HG02981 (cell line): ENCODE measurements around the gene PDCD1.

Source experiments
- ATAC-seq: cut with Tn5 transposase; IDR thresholded peaks from one replicate; pipeline ENCODE4 v1.9.1; 2021; ENCODE audit warnings: mild to moderate bottlenecking, moderate library complexity; ENCODE audit not compliant: unreplicated experiment

Gene PDCD1

DNA sequence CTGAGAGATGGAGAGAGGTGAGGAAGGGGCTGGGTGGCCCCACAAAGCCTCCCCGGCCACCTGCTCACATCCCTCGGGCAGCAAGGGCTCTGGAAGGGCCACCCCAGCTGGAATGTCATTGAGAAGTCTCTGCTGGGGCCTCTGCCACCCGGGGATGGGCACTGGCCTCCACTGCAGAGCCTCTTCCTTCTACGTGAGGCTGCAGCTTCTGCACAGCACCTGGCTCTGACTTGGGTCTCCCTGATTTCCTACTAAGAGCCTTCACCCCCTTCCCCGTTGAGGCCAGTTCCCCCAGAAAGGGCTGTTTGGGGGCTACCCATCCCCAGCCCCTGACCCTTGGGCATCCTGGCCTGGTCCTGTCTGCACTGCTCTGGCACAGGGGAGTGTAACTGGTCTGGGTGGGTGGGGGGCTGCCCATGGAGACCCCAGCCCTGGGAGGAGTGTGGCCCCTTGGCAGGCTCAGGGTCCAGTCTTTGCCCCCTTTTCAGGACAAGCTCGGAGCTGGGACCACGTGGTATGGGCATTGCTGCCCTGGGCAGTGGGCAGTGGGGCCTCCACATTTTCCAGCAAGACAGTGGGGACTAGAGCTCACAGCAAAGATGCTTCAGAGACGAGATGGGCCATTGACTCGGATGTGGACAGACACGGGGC lies 5.6 kb downstream of the PDCD1 start:
- ATAC-seq = no peak

GRCh38 chr2:241852116-241852980 lies 6.3 kb downstream of the PDCD1 start:
- no peak for ATAC-seq

DNA sequence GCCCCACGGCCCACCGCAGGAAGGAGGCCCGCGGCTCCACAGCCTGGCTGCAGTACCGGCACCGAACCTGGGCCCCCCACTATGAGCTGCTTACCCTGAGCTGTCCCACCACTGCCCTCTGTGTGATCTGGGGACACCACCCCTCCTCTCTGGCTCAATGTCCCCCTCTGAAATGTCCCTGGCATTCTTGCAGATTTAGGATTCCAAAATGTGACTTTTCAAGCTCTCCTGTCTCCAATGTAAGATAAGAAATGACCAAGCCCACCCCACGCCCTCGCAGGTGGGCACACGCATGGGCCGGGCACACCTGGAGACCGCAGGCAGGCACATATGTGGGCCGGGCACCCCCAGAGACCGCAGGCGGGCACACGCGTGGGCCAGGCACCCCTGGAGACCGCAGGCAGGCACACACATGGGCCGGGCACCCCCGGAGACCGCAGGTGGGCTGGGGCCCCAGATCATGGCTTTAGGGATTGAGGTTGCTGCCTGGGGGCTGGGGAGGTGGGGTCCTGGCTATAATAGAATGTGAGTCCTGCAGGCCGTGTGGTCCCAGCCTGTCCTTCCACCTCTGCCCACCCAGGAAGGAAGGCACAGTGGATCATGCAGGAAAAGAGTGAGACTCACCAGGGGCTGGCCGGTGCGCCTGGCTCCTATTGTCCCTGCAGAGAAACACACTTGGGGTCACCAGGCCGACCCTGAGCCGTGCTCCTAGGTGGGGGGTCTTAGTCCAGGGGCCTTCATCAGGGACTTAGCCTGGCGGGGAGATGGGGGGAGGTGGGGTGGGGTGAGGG lies 7.2 kb downstream of the PDCD1 start:
- ATAC-seq = no peak

- ATAC-seq = no peak
Measured at GRCh38 chr2:241850544-241851324, 8.0 kb downstream of the PDCD1 start.

DNA sequence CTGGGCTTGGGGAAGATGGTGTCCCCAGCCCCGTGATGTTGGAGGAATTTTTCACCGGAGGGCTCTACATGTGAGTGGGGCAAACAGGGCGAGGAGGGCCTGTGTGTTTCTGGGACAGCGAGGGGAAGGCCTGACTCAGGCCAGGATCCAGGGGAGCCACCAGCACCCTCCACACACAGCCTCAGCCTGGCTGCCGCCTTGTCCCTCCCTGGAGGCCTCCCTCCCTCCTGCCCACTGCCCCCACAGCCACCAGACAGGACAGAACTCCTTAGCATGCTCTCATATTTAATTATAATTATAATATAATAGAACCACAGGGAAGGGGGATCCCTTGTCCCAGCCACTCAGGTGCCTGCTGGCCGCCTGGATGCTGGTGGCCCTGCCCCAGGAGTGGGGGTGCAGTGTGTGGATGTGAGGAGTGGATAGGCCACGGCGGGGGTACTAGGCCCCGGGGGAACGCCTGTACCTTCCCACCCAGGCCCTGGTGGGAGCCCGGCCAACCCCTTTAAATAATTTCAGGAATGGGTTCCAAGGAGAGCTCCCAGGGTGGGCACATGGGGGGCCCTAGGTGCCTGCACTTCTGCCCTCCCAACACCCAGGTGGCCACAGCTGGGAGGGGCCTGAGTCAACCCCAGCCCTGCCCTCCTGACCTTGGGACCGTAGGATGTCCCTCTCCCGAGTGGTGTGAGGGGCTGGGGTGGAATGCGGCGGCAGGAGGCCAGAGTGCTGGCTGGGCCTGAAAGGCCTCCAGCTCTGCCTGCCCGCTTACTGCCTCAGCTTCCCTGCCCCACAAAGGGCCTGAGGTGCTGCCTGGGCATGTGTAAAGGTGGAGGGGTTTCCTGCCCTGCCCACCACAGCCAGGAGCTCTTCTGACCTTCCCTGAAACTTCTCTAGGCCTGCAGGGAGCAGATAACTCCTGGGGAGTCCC lies 8.8 kb downstream of the PDCD1 start:
- ATAC-seq = no peak

- ATAC-seq = no peak
Measured at GRCh38 chr2:241848761-241849615, 9.7 kb downstream of the PDCD1 start.

GRCh38 chr2:241846406-241846805 lies 12.3 kb downstream of the PDCD1 start:
- no peak for ATAC-seq

DNA sequence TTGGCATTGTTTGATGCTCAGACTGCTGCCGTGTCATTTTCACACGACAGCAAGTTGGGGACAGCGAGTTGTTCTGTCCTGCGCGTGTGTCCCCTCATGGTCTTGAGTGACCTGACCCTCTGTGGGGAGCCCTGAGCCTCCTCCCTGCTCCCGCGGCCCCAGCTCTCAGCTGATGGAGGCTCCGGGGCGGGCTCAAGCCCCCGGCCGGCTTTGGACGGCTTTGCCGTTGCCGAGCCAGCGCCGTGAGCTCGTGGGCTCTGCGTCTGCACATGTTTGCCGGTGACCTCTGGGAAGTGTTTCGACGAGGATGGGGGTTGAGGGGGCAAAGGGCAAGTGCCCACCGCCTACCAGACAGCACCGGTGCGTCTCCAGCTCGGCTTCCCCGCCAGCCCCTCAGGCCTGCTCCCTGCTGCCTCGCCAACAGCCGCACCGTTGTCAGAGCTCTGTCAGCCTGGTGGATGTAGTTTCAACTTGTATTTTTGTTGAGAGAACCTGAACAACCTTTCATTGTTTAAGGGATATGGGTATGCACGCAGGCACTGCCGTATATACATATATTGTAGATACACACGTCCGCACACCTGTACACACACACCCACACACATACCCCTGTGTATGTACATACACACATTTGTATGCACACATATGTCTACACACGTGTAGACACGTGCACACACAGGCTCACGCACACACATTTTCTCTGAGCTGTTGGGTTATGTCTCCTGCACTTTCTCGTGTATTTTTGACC lies 13.7 kb downstream of the PDCD1 start:
- no peak for ATAC-seq

DNA sequence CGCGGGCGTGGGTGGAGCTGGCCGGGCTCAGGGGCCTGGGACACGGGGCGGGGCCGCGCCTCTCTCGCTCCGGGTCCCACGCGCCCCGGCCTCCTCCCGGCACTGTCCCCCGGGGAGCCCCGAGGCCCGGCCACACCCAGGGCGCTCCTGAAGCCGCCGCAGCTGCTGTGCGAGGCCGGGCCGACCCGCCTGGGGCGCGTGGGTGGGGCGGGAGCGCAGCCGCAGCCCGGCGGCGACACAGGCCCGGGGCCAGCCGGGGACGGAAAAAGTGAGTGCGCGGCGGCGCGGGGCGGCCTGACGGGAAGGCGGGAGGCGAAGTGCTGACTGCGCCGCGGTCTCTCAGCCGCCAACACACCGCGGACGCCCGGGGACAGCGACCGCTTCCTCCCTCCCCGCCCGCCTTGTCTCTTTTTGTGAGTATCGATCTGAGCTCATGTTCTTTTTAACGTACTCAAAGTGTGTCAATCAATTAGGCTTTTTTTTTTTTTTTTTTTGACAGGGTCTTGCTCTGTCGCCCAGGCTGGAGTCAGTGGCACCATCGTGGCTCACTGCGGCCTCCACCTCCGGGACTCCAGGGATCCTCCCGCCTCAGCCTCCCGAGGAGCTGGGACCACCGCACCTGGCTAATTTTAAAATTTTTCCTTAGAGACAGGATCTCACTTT lies 14.5 kb downstream of the PDCD1 start:
- peak; percentile 44 for ATAC-seq

- no peak for ATAC-seq
Measured at GRCh38 chr2:241843321-241844065, 15.2 kb downstream of the PDCD1 start.

- ATAC-seq = peak; percentile 44
Measured at GRCh38 chr2:241842620-241843211, 16.0 kb downstream of the PDCD1 start.

- no peak for ATAC-seq
Measured at GRCh38 chr2:241842067-241842415, 16.7 kb downstream of the PDCD1 start.

GRCh38 chr2:241841181-241842066 lies 17.3 kb downstream of the PDCD1 start:
- ATAC-seq = no peak

GRCh38 chr2:241837197-241837965 lies 21.3 kb downstream of the PDCD1 start:
- ATAC-seq = no peak

DNA sequence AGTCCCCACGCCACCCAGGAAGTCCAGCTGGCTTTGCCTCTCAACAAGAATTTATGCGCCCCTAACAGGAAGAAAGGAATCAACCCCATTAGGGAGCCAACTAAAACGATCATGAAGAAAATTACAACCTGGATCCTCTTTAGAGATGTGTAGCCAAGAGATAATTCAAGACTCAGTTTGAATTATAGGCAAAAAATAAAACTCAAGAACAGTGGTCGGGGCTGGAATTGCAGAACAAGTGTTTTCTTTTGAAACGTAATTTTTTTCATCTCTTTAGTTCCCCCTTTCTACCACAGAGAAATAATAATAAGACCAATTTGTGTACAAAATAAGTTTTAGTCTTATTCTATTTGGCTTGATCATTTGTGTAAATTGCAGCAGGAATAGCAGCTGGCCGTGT lies 22.4 kb downstream of the PDCD1 start:
- ATAC-seq = no peak
